ENCODE data around the gene APOBEC4. TPM values are rescaled to one million over a fixed set of nuclear protein-coding genes. Genes with fewer than 3 reads are reported as not detected.

Gene APOBEC4
- total and polyA plus RNA-seq, 9 of the 15 experiments (the other 6 are each of a cell fraction or from before 2014, with no cell fraction given) = not detected

DNA sequence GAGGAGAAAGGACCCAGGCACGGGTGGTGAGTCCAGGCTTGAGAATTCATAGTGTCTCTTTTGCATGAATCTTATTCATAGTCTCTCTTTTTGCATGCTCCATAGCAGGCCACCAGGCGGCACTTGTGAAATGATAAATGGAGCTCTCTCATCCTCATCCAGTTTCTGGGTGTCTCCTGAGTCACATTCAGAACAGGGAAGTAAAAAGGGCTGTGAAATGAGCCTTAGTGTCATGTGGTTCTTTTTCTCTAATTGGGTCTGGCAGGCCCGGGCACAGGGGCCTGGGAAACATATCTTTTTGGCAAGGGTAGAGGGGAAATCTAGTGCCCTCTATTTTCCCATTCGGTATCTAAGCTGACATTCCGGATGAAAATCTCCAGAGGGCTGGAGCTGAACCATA is 43.8 kb downstream of the APOBEC4 start (continued):
- TF ChIP-seq, protein P1, sequence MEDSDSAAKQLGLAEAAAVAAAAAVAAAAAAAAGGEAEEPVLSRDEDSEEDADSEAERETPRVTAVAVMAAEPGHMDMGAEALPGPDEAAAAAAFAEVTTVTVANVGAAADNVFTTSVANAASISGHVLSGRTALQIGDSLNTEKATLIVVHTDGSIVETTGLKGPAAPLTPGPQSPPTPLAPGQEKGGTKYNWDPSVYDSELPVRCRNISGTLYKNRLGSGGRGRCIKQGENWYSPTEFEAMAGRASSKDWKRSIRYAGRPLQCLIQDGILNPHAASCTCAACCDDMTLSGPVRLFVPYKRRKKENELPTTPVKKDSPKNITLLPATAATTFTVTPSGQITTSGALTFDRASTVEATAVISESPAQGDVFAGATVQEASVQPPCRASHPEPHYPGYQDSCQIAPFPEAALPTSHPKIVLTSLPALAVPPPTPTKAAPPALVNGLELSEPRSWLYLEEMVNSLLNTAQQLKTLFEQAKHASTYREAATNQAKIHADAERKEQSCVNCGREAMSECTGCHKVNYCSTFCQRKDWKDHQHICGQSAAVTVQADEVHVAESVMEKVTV (CRISPR knock-in tag; IDR thresholded peaks at IDR 0.05) = 0 out of 2 replicates have a peak, but pooled peaks have one; percentile 29
- TF ChIP-seq ZNF23 (CRISPR knock-in tag; IDR thresholded peaks at IDR 0.05) = no peak
- no peak for TF ChIP-seq SMARCA5 (IDR thresholded peaks at IDR 0.05)
- no peak for TF ChIP-seq YY1 (IDR thresholded peaks at IDR 0.05; ENCODE audit: borderline replicate concordance in 1 of 3, control insufficient read depth in 1 of 3, extremely low read depth in 1 of 3, insufficient read depth in 3 of 3, insufficient read length in 1 of 3, insufficient replicate concordance in 2 of 3, low read depth in 1 of 3, low read length in 2 of 3)
- TF ChIP-seq SRSF1 (IDR thresholded peaks at IDR 0.05; ENCODE audit: low read depth, low read length) = no peak
- no peak for TF ChIP-seq ZNF699 (CRISPR knock-in tag; IDR thresholded peaks at IDR 0.05; ENCODE audit: insufficient replicate concordance)
- TF ChIP-seq, protein P2, sequence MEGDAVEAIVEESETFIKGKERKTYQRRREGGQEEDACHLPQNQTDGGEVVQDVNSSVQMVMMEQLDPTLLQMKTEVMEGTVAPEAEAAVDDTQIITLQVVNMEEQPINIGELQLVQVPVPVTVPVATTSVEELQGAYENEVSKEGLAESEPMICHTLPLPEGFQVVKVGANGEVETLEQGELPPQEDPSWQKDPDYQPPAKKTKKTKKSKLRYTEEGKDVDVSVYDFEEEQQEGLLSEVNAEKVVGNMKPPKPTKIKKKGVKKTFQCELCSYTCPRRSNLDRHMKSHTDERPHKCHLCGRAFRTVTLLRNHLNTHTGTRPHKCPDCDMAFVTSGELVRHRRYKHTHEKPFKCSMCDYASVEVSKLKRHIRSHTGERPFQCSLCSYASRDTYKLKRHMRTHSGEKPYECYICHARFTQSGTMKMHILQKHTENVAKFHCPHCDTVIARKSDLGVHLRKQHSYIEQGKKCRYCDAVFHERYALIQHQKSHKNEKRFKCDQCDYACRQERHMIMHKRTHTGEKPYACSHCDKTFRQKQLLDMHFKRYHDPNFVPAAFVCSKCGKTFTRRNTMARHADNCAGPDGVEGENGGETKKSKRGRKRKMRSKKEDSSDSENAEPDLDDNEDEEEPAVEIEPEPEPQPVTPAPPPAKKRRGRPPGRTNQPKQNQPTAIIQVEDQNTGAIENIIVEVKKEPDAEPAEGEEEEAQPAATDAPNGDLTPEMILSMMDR (IDR thresholded peaks at IDR 0.05 in 2 of 3, conservative IDR thresholded peaks at IDR 0.05 in 1 of 3; ENCODE audit: insufficient read depth in 2 of 3, low read depth in 1 of 3, low read length in 3 of 3) = peak; percentile 52 to 76 (median 76)
- TF ChIP-seq TCF3 (CRISPR knock-in tag; IDR thresholded peaks at IDR 0.05) = no peak
- 0 out of 2 replicates have a peak, but pooled peaks have one; percentile 36 for TF ChIP-seq ZNF589 (CRISPR knock-in tag; IDR thresholded peaks at IDR 0.05; ENCODE audit: low read depth)
- TF ChIP-seq, protein P3, sequence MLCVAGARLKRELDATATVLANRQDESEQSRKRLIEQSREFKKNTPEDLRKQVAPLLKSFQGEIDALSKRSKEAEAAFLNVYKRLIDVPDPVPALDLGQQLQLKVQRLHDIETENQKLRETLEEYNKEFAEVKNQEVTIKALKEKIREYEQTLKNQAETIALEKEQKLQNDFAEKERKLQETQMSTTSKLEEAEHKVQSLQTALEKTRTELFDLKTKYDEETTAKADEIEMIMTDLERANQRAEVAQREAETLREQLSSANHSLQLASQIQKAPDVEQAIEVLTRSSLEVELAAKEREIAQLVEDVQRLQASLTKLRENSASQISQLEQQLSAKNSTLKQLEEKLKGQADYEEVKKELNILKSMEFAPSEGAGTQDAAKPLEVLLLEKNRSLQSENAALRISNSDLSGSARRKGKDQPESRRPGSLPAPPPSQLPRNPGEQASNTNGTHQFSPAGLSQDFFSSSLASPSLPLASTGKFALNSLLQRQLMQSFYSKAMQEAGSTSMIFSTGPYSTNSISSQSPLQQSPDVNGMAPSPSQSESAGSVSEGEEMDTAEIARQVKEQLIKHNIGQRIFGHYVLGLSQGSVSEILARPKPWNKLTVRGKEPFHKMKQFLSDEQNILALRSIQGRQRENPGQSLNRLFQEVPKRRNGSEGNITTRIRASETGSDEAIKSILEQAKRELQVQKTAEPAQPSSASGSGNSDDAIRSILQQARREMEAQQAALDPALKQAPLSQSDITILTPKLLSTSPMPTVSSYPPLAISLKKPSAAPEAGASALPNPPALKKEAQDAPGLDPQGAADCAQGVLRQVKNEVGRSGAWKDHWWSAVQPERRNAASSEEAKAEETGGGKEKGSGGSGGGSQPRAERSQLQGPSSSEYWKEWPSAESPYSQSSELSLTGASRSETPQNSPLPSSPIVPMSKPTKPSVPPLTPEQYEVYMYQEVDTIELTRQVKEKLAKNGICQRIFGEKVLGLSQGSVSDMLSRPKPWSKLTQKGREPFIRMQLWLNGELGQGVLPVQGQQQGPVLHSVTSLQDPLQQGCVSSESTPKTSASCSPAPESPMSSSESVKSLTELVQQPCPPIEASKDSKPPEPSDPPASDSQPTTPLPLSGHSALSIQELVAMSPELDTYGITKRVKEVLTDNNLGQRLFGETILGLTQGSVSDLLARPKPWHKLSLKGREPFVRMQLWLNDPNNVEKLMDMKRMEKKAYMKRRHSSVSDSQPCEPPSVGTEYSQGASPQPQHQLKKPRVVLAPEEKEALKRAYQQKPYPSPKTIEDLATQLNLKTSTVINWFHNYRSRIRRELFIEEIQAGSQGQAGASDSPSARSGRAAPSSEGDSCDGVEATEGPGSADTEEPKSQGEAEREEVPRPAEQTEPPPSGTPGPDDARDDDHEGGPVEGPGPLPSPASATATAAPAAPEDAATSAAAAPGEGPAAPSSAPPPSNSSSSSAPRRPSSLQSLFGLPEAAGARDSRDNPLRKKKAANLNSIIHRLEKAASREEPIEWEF (CRISPR knock-in tag; IDR thresholded peaks at IDR 0.05) = no peak
- no peak for TF ChIP-seq ZNF12 (CRISPR knock-in tag; IDR thresholded peaks at IDR 0.05)
- TF ChIP-seq ZNF668 (CRISPR knock-in tag; IDR thresholded peaks at IDR 0.05) = no peak
- no peak for TF ChIP-seq ESRRA (IDR thresholded peaks at IDR 0.05; ENCODE audit: borderline replicate concordance, low read depth)
- TF ChIP-seq FOXK1 (CRISPR knock-in tag; IDR thresholded peaks at IDR 0.05; ENCODE audit: borderline replicate concordance) = no peak
- peak; percentile 51 for TF ChIP-seq JUND (IDR thresholded peaks at IDR 0.05; ENCODE audit: borderline replicate concordance, low read depth, low read length)
- no peak for TF ChIP-seq JUND (tag; IDR thresholded peaks at IDR 0.05; ENCODE audit: borderline replicate concordance, low read depth, low read length)
- TF ChIP-seq CC2D1A (IDR thresholded peaks at IDR 0.05) = no peak
- no peak for TF ChIP-seq ZNF174 (CRISPR knock-in tag; IDR thresholded peaks at IDR 0.05)
- TF ChIP-seq MCM5 (IDR thresholded peaks at IDR 0.05; ENCODE audit: low read depth) = no peak
